HL-60 (cell line): ENCODE data around the gene JMJD1C.

Experiments used
- DNase-seq, 2 experiments: peaks; one replicate each; pipeline ENCODE4 v3.0.0-alpha.2; 2010 to 2020; ENCODE audit warnings: low read depth in 1 of 2, low spot score in 1 of 2
- H3K27ac ChIP-seq: fragments of 250-450 bp; sonication (Bioruptor Pico); replicated peaks from 2 replicates; pipeline ENCODE4 v1.5.1; 2020; ENCODE audit warnings: mild to moderate bottlenecking, moderate library complexity
- H3K27me3 ChIP-seq: fragments of 250-450 bp; sonication (Bioruptor Pico); 2 replicates; pipeline ENCODE4 v1.5.1; 2021; ENCODE audit warnings: mild to moderate bottlenecking, moderate library complexity; ENCODE audit not compliant: insufficient read depth, poor library complexity, severe bottlenecking
- H3K4me3 ChIP-seq: replicated peaks from 2 replicates; pipeline ENCODE4 v1.5.1; 2011; ENCODE audit warnings: mild to moderate bottlenecking, control low read depth, low read length; ENCODE audit not compliant: insufficient read depth
- GABPA ChIP-seq: IDR thresholded peaks from 2 replicates; pipeline ENCODE4 v1.6.1; 2012; ENCODE audit warnings: low read depth
- POLR2AphosphoS5 ChIP-seq: IDR thresholded peaks from 2 replicates; pipeline ENCODE4 v1.6.1; 2012; ENCODE audit warnings: low read depth
- SPI1 ChIP-seq: IDR thresholded peaks from 2 replicates; pipeline ENCODE4 v1.6.1; 2012; ENCODE audit warnings: low read depth, mild to moderate bottlenecking, borderline replicate concordance
- TF ChIP-seq, protein P1 (sequence below): IDR thresholded peaks from one replicate; pipeline ENCODE4 v1.5.1; 2011; ENCODE audit warnings: low read length, control low read depth, inconsistent platforms; ENCODE audit not compliant: insufficient read depth
- TF ChIP-seq, protein P2 (sequence below): IDR thresholded peaks from 2 replicates; pipeline ENCODE4 v1.6.1; 2012; ENCODE audit warnings: low read depth; ENCODE audit not compliant: insufficient replicate concordance

The JMJD1C gene

DNA sequence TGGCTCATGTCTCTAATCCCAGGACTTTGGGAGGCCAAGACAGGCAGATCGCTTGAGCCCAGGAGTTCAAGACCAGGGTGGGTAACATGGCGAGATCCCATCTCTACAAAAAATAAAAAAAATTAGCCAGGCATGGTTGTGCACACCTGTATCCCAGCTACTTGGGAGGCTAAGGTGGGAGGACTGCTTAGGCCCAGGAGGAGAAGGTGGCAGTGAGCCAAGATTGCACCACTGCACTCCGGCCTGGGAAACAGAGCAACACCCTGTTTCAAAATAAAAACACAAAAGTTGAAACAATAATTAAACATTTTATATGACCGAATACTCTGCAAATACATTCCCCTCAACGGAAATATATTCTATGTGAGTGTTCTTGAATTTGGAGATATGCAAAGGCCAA lies 40.3 kb downstream of the JMJD1C start:
- DNase-seq, result no peak
- H3K27ac ChIP-seq, result no peak overlapping the region
- TF ChIP-seq, protein P1, sequence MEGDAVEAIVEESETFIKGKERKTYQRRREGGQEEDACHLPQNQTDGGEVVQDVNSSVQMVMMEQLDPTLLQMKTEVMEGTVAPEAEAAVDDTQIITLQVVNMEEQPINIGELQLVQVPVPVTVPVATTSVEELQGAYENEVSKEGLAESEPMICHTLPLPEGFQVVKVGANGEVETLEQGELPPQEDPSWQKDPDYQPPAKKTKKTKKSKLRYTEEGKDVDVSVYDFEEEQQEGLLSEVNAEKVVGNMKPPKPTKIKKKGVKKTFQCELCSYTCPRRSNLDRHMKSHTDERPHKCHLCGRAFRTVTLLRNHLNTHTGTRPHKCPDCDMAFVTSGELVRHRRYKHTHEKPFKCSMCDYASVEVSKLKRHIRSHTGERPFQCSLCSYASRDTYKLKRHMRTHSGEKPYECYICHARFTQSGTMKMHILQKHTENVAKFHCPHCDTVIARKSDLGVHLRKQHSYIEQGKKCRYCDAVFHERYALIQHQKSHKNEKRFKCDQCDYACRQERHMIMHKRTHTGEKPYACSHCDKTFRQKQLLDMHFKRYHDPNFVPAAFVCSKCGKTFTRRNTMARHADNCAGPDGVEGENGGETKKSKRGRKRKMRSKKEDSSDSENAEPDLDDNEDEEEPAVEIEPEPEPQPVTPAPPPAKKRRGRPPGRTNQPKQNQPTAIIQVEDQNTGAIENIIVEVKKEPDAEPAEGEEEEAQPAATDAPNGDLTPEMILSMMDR, result no peak
- no peak for TF ChIP-seq POLR2AphosphoS5
- TF ChIP-seq GABPA, result no peak
- H3K27me3 ChIP-seq, result no peaks in the 10 kb centered on the region
- no peak overlapping the region for H3K4me3 ChIP-seq

DNA sequence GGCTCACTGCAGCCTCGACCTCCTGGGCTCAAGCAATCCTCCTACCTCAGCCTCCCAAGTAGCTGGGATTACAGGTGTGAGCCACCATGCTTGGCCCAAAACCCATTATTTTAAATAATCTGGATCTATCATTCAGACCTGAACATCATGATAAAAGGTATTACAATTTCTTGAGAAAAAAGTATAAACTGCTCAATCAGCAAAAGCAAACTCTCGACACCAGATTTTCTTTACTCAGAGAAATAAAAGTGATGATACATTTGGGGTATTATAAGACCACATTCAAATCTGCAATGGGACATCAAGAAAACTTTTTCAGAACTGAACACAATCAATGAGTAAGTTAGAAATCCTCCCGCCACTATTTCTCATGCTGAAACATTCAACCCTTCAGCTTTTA lies 41.2 kb downstream of the JMJD1C start:
- no peak for DNase-seq
- H3K27me3 ChIP-seq, result no peaks in the 10 kb centered on the region
- no peak overlapping the region for H3K4me3 ChIP-seq
- TF ChIP-seq GABPA (no peak), SPI1 (no peak), POLR2AphosphoS5 (no peak)
- TF ChIP-seq, protein P2, sequence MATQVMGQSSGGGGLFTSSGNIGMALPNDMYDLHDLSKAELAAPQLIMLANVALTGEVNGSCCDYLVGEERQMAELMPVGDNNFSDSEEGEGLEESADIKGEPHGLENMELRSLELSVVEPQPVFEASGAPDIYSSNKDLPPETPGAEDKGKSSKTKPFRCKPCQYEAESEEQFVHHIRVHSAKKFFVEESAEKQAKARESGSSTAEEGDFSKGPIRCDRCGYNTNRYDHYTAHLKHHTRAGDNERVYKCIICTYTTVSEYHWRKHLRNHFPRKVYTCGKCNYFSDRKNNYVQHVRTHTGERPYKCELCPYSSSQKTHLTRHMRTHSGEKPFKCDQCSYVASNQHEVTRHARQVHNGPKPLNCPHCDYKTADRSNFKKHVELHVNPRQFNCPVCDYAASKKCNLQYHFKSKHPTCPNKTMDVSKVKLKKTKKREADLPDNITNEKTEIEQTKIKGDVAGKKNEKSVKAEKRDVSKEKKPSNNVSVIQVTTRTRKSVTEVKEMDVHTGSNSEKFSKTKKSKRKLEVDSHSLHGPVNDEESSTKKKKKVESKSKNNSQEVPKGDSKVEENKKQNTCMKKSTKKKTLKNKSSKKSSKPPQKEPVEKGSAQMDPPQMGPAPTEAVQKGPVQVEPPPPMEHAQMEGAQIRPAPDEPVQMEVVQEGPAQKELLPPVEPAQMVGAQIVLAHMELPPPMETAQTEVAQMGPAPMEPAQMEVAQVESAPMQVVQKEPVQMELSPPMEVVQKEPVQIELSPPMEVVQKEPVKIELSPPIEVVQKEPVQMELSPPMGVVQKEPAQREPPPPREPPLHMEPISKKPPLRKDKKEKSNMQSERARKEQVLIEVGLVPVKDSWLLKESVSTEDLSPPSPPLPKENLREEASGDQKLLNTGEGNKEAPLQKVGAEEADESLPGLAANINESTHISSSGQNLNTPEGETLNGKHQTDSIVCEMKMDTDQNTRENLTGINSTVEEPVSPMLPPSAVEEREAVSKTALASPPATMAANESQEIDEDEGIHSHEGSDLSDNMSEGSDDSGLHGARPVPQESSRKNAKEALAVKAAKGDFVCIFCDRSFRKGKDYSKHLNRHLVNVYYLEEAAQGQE, result no peak
- TF ChIP-seq, protein P1, result no peak
- H3K27ac ChIP-seq, result no peak overlapping the region

DNA sequence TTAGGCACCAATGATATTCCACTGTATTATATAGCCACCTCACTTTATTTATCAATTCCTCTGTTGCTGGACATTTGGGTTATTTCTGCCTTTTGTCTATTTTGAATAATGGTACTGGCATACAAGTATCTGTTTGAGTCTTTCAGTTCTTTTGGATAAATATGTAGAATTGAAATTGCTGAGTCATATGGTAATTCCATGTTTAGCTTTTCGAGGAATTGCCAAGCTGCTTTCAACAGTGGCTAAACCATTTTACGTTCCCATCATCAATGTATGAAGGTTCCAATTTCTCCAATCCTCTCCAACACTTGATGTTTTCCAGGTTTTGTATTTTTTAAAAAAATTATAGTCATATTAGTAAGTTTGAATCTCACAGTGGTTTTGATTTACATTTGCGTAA lies 42.3 kb downstream of the JMJD1C start:
- Histone ChIP-seq H3K27ac (no peak overlapping the region), H3K27me3 (no peaks in the 10 kb centered on the region), H3K4me3 (no peak overlapping the region)
- TF ChIP-seq, protein P1, result no peak
- TF ChIP-seq POLR2AphosphoS5 (no peak), GABPA (no peak), SPI1 (no peak)
- TF ChIP-seq, protein P2, result no peak
- no peak for DNase-seq

DNA sequence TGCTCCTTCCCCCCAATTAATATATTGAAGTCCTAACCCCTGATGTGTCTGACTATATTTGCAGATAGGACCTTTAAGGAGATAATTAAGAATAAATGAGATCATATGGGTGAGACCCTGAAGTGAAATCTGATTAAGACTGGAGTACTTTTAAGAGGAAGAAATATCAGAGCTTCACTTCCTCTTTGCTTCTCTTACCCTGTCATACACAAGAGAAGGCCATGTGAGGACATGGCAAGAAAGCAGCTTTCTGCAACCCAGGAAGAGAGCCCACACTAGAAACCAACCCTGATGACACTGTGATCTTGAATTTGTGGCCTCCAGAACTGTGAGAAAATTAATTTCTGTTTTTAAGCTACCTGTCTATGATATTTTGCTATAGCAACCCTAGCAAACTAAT lies 44.2 kb downstream of the JMJD1C start:
- TF ChIP-seq POLR2AphosphoS5 (no peak), SPI1 (peak; percentile 98), GABPA (no peak)
- TF ChIP-seq, protein P1, result no peak
- TF ChIP-seq, protein P2, result no peak
- Histone ChIP-seq H3K27ac (peak overlapping the region; percentile 60), H3K27me3 (no peaks in the 10 kb centered on the region), H3K4me3 (no peak overlapping the region)
- peak; percentile 24 to 79 for DNase-seq
